Keratinocyte (primary cell): ENCODE results near the gene AP3B1. TPM values are rescaled to one million over a fixed set of nuclear protein-coding genes. Genes with fewer than 3 reads are reported as not detected.

Experiments used
- DNase-seq: peaks from one replicate; pipeline ENCODE4 v3.0.0-alpha.2; 2011; ENCODE audit warnings: low read depth, missing footprints, low spot score
- FAIRE-seq: peaks from 2 replicates; lab custom pipeline; 2011; peaks lifted over from hg19 to GRCh38; lab: Jason Lieb, UNC
- H2AFZ ChIP-seq: 2 replicates; pipeline ENCODE4 v1.6.0; 2012; ENCODE audit warnings: low read length, control low read depth, inconsistent platforms; ENCODE audit not compliant: control insufficient read depth
- H3K27ac ChIP-seq: 2 replicates; pipeline ENCODE4 v1.5.1; 2011; ENCODE audit warnings: low read length; ENCODE audit not compliant: control insufficient read depth, insufficient read depth
- H3K27me3 ChIP-seq: 3 replicates; pipeline ENCODE4 v1.6.0; 2011; ENCODE audit warnings: low read length; ENCODE audit not compliant: control insufficient read depth, insufficient read depth; ENCODE audit errors: extremely low read depth
- H3K36me3 ChIP-seq, 2 experiments: 2 replicates in 1 of 2; 3 replicates in 1 of 2; pipeline ENCODE4 v1.5.1; 2011; ENCODE audit warnings: low read length in 2 of 2, mild to moderate bottlenecking in 1 of 2; ENCODE audit not compliant: control insufficient read depth in 2 of 2, insufficient read depth in 2 of 2; ENCODE audit errors: extremely low read depth in 1 of 2
- H3K4me1 ChIP-seq: 3 replicates; pipeline ENCODE4 v1.5.1; 2011; ENCODE audit warnings: low read length; ENCODE audit not compliant: control insufficient read depth, insufficient read depth; ENCODE audit errors: extremely low read depth
- H3K4me2 ChIP-seq: 3 replicates; pipeline ENCODE4 v1.6.0; 2011; ENCODE audit warnings: low read depth, low read length; ENCODE audit not compliant: control insufficient read depth, insufficient read depth; ENCODE audit errors: extremely low read depth
- H3K4me3 ChIP-seq, 3 experiments: fragments of 200-600 bp in 1 of 3; sonication (generic) in 1 of 3; 2 replicates in 2 of 3; 3 replicates in 1 of 3; pipeline ENCODE4 v1.5.1; 2011 to 2016; ENCODE audit warnings: low read length in 3 of 3, mild to moderate bottlenecking in 3 of 3, control low read depth in 2 of 3, inconsistent platforms in 1 of 3, low read depth in 1 of 3, mixed read lengths in 1 of 3, mixed run types in 1 of 3, moderate library complexity in 1 of 3; ENCODE audit not compliant: control insufficient read depth in 2 of 3, insufficient read depth in 2 of 3; ENCODE audit errors: extremely low read depth in 1 of 3
- H3K79me2 ChIP-seq: 2 replicates; pipeline ENCODE4 v1.6.0; 2012; ENCODE audit warnings: low read length; ENCODE audit not compliant: control insufficient read depth, insufficient read depth
- H3K9ac ChIP-seq: 3 replicates; pipeline ENCODE4 v1.6.0; 2011; ENCODE audit warnings: low read length; ENCODE audit not compliant: control insufficient read depth, insufficient read depth; ENCODE audit errors: extremely low read depth
- H3K9me1 ChIP-seq: 3 replicates; pipeline ENCODE4 v1.6.0; 2011; ENCODE audit warnings: low read length; ENCODE audit not compliant: control insufficient read depth, insufficient read depth; ENCODE audit errors: extremely low read depth
- H3K9me3 ChIP-seq: 2 replicates; pipeline ENCODE4 v1.5.1; 2012; ENCODE audit warnings: low read depth, low read length; ENCODE audit not compliant: control insufficient read depth
- H4K20me1 ChIP-seq: 3 replicates; pipeline ENCODE4 v1.6.0; 2011; ENCODE audit warnings: low read length; ENCODE audit not compliant: control insufficient read depth, insufficient read depth; ENCODE audit errors: extremely low read depth
- EZH2 ChIP-seq: IDR thresholded peaks from one replicate; pipeline ENCODE4 v1.6.1; 2012; ENCODE audit warnings: inconsistent platforms, mild to moderate bottlenecking, low read length, moderate library complexity
- dilution Hi-C: fragments of 300-500 bp; cut with MboI; formaldehyde crosslinking; loops from one replicate; pipeline ENCODE4 v1.7.0; 2020; ENCODE audit warnings: low sequenced_read_pairs; ENCODE audit not compliant: extremely low pct_ligation_motif_present
- polyA plus RNA-seq, 5 experiments: library from polyadenylated mRNA; depleted of rRNA in 3 of 5; stranded (reverse) in 3 of 5; stranded (forward) in 1 of 5; unstranded in 1 of 5; fragments of >200 nt; gene quantifications; 1 replicate in 1 of 5; 2 replicates in 3 of 5; 3 replicates in 1 of 5; pipeline versions ENCODE4 v1.2.1 to v1.2.3, GENCODE V29; 2011 to 2012; ENCODE audit warnings: missing spikeins in 2 of 5, low read depth in 1 of 5, low replicate concordance in 1 of 5
- TF ChIP-seq, protein P1 (sequence below), 3 experiments: IDR thresholded peaks in 1 of 3; conservative IDR thresholded peaks in 1 of 3; optimal IDR thresholded peaks in 1 of 3; 2 replicates in 2 of 3; 3 replicates in 1 of 3; pipeline versions ENCODE3 to v1.5.1; 2011; ENCODE audit warnings: low read length in 3 of 3, mild to moderate bottlenecking in 3 of 3, moderate library complexity in 2 of 3, control low read depth in 1 of 3, inconsistent platforms in 1 of 3; ENCODE audit not compliant: insufficient read depth in 2 of 3; ENCODE audit errors: extremely low read depth in 1 of 3

AP3B1 gene
- polyA plus RNA-seq, 1 donor (not counting 4 experiments of a cell fraction or from before 2014, with no cell fraction given), result 65.1 TPM

DNA sequence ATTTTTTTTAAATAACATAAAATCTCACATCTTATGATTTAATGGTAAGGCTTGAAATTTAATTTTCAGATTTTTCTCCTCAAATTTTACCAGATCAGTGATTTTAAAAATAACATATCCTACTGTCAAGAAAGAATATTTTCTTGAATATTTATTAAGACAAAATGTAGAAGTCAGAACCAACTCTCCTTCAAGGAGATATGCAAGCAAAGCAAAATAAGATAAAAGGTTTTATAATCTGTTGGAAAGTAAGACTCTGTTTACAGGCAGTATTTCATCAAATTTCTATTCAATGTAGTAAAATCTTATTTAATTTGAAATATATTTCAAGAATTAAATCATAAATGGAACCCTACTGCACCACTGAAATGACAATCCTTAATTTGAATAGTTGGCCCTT is 7.3 kb downstream of the AP3B1 start:
- Histone ChIP-seq H3K36me3 (no peaks in the 10 kb centered on the region), H2AFZ (no peak overlapping the region), H3K4me3 (no peak overlapping the region), H3K9me1 (no peaks in the 10 kb centered on the region), H3K9me3 (no peaks in the 10 kb centered on the region), H3K27me3 (no peaks in the 10 kb centered on the region), H3K9ac (no peak overlapping the region), H3K79me2 (peaks cover 81% of the 10 kb centered on the region), H3K4me1 (peaks cover 28% of the 10 kb centered on the region), H4K20me1 (no peaks in the 10 kb centered on the region), H3K4me2 (peak overlapping the region; percentile 64), H3K27ac (no peak overlapping the region)
- FAIRE-seq (no peak), DNase-seq (no peak)
- TF ChIP-seq EZH2, result no peak
- TF ChIP-seq, protein P1, sequence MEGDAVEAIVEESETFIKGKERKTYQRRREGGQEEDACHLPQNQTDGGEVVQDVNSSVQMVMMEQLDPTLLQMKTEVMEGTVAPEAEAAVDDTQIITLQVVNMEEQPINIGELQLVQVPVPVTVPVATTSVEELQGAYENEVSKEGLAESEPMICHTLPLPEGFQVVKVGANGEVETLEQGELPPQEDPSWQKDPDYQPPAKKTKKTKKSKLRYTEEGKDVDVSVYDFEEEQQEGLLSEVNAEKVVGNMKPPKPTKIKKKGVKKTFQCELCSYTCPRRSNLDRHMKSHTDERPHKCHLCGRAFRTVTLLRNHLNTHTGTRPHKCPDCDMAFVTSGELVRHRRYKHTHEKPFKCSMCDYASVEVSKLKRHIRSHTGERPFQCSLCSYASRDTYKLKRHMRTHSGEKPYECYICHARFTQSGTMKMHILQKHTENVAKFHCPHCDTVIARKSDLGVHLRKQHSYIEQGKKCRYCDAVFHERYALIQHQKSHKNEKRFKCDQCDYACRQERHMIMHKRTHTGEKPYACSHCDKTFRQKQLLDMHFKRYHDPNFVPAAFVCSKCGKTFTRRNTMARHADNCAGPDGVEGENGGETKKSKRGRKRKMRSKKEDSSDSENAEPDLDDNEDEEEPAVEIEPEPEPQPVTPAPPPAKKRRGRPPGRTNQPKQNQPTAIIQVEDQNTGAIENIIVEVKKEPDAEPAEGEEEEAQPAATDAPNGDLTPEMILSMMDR (optimal IDR thresholded peaks at IDR 0.05 in 1 of 3, IDR thresholded peaks at IDR 0.05 in 1 of 3, conservative IDR thresholded peaks at IDR 0.05 in 1 of 3; ENCODE audit: extremely low read depth in 1 of 3, insufficient read depth in 2 of 3, low read length in 3 of 3), result no peak
- dilution Hi-C loops, result no loop called here

DNA sequence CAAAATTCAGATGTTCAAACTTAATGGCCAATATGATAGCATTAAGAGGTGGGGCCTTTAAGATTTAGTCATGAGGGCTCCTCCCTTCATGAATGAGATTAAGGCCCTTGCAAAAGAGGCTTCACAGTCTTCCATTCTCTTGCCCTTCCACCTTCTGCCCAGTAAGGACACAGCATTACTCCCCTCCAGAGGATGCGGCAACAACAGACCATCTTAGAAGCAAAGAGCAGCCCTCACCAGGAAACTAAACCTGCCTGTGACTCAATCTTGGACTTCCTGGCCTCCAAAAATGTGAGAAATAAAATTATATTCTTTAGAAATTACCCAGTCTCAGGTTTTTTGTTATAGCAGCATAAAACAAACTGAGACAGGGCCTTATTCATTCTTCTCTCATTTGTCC is 8.2 kb downstream of the AP3B1 start:
- H3K79me2 ChIP-seq, result peaks cover 78% of the 10 kb centered on the region
- H2AFZ ChIP-seq, result no peak overlapping the region
- H3K9me1 ChIP-seq, result no peaks in the 10 kb centered on the region
- dilution Hi-C loops, result no loop called here
- H3K9ac ChIP-seq, result no peak overlapping the region
- FAIRE-seq, result no peak
- TF ChIP-seq, protein P1 (optimal IDR thresholded peaks at IDR 0.05 in 1 of 3, IDR thresholded peaks at IDR 0.05 in 1 of 3, conservative IDR thresholded peaks at IDR 0.05 in 1 of 3; ENCODE audit: extremely low read depth in 1 of 3, insufficient read depth in 2 of 3, low read length in 3 of 3), result no peak
- no peak for TF ChIP-seq EZH2
- no peak overlapping the region for H3K27ac ChIP-seq
- no peaks in the 10 kb centered on the region for H3K9me3 ChIP-seq
- H3K36me3 ChIP-seq, result no peaks in the 10 kb centered on the region
- DNase-seq, result no peak
- no peaks in the 10 kb centered on the region for H3K27me3 ChIP-seq
- no peak overlapping the region for H3K4me3 ChIP-seq
- no peaks in the 10 kb centered on the region for H4K20me1 ChIP-seq
- H3K4me2 ChIP-seq, result no peak overlapping the region
- peaks cover 28% of the 10 kb centered on the region for H3K4me1 ChIP-seq
